Activated gamma-delta T cell (primary cell): ENCODE measurements around the gene AVEN.

Experiments used
- DNase-seq: peaks from one replicate; lab custom pipeline; 2025; lab: John Stamatoyannopoulos, UW

Gene AVEN

GRCh38 chr15:33913459-33913858, 125.5 kb downstream of the AVEN start:
- no peak for DNase-seq

- no peak for DNase-seq
Measured at GRCh38 chr15:33912326-33912725, 126.7 kb downstream of the AVEN start.

DNA sequence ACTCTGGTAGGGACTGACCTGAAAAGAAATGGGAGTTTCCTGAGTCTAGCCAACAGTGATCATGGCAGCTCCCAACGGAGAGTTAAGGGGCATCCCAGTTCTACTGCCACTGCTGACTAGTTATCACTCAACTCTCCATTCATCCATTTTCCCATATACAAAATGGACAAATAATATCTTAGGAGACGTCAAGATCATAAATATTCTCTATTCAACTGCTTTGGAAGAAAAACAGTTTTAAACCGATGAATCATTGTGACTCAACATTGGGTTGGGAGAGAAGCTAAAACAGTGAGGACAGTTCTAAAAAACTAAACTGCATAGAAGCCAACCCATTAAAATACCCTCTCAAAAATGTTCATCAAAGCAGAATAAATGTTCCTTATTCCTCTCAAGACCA, 128.3 kb downstream of the AVEN start:
- no peak for DNase-seq

- no peak for DNase-seq
Measured at GRCh38 chr15:33908406-33908805, 130.6 kb downstream of the AVEN start.

DNA sequence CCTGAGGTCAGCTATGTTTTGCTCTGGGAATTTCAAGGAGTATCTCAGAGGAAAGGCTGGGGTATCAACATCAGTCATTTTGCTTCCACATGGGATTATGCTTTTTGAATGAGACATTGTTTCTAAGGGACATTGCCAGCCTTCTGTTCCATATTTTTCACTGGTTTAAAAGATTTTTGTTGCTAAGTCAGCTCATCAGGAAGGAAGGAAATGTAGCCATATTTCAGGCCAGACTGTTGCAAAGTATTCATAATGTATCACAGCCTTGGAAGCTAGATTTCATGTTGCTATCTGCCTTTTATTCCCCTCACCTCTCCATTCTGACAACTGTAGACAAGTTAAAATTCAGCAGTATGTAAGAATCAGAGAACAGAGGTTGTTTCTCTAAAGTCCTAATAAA, 131.7 kb downstream of the AVEN start:
- no peak for DNase-seq

DNA sequence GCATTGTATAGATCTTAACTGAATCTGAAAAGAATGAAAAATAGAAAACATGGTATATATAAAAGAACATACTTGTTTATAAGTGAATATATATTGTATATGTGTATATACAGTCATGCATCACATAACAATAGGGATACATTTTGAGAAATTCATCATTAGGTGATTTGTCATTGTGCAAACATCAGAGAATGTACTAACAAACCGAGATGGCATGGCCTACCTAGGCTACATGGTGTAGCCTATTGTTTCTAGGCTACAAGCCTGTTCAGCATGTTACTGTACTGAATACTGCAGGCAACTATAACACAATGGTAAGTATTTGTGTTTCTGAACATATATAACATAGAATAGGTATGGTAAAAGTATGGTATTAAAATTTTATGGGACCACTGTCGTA, 135.3 kb downstream of the AVEN start:
- DNase-seq = no peak

DNA sequence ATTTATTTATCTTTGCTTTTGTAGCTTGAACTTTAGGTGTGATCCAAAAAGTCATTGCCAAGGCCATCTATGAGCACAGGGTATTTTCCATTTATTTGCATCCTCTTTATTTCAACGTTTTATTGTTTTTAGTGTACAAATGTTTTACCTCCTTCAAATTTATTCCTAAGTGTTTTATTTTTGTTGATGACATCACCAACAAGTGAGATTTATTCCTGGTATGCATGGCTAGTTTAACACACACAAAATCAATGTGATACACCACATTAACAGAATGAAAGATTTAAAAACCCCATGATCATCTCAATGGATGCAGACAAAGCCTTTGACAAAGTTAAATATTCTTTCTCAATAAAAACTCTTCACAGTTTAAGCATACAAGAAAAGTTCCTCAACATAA, 137.0 kb downstream of the AVEN start:
- DNase-seq = no peak

DNA sequence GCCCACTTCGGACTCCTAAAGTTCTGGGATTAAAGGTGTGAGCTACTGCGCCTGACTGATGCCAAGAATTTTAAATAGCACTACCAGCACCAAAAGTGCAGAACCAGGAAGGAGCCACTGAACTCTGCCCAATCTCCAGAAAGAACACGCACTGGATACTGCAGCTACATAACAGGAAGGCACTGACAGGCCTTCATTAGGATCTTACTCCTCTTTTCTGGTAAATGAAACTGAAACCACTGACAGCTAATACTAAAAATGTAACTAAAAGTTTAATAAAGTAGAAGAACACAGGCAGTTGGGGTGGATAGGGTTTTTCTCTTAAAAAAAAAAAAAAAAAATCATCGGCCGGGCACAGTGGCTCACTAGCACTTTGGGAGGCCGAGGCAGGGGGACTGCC, 144.8 kb downstream of the AVEN start:
- DNase-seq = no peak

DNA sequence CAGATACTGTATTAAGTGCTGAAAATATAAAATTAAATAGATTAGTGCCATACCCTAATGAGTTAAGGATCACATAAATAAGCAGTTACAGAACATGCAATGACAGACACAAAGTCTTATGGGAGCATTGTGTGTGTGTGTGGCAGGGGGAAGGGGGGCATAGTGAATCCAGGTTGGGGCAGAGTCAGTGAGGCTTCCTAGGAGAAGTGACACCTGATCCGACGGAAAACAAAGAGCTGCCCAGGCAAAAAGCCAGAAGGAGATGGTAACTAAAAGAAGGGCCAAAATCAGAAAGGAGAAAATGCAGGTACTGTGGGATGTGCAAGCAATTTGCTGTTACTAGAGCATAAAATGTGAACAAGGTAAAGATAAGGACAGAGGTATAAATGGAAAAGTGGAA, 150.8 kb downstream of the AVEN start:
- no peak for DNase-seq

GRCh38 chr15:33882921-33883320, 156.1 kb downstream of the AVEN start:
- no peak for DNase-seq

DNA sequence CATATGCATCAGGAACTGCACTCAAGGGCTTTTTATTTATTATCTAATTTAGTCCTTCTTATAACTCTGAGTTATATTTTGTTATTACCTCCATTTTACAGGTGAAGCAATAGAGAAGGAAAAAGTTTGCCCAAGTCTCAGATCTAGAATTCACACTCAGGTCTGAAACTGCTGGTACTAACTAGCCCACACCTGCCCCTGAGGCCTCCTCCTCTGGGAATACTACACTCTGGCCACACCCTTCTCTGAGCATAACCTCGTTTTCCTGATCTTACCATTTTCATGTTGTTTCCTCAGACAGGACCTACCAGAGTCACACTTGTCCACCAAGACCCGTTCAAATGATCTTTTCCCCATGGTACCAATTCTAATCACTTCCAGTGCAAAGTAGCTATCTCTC, 164.8 kb downstream of the AVEN start:
- DNase-seq = no peak

GRCh38 chr15:33872416-33873106, 166.4 kb downstream of the AVEN start:
- no peak for DNase-seq

DNA sequence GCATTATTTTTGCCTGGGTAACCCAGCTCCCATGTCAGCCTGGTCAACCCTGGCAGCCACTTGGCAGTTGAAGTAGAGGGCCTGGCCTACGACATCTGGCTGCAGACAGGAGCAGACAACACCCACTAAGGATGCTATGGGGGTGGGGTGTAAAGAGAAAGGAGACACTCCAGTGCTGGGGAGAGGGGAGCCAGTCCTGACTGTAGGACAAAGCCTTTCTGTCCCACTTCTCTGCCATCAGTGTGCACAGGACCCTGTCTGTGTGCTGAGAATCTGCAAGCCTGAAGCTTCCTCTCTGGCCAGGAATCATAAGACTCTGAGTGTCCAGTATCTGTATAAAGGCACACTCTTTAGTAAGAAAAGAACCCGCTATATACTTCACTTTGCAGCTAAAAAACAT, 167.0 kb downstream of the AVEN start:
- DNase-seq = no peak

- no peak for DNase-seq
Measured at GRCh38 chr15:33866101-33866737, 172.8 kb downstream of the AVEN start.

GRCh38 chr15:33865416-33865815, 173.6 kb downstream of the AVEN start:
- DNase-seq = no peak

DNA sequence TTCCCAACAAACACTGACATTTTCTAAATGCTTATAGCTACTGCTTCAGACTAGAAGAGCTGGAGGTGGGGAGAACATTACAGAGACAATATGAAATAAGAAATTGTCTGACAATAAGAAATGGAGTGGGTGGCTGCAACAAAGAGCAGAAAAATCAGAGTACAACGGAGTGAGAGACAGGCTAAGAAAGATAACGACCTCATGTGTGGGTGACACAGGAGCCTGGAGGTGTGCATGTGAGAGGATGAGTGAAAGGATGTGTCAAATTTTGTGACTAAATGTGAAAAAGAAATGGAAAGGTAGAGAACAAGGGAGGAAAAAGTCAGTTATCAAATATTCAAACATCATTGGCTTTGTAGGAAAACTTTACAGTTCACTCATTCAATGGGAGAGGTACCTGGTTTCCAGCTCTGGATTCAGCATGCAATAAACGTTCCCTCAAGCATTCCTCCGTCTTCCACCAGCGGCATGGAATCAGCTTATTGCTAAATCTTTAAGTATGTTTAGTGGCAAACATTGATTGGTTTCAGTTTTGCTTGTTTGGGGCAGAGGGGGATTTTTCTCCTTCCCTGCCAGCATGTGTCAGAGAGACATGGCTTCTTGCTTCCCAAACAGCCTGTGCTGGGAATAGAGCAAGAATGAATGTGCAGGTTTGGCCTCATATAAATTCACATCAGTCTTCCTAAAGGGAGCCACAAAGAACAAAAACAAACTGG, 174.5 kb downstream of the AVEN start:
- no peak for DNase-seq

- DNase-seq = no peak
Measured at GRCh38 chr15:33860754-33861153, 178.2 kb downstream of the AVEN start.

DNA sequence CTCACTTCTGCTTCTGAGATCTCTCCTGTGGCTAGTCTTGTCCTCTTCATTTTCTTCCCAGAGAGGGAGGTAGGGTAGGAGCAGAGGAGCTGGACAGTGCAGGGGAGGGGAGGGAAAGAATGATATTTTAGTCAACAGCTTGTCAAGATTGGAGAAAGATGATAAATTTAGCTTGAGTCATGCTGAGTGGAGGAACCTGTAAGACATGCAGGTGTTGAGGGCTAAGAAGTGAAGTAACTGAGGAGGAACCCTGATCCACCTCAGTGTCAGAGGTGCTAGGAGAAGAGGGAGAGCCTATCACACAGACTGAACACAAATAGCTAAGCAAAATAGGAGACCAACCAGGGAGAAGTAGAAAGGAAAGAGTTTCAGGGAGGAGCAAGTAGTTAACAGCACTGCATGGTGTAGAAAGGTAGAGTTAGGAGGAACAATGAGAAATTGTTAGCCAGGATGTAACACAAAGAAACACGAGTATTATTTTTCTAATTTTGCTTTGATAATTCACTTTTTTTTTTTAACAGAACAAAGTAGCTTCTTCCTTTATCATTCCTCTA, 178.9 kb downstream of the AVEN start:
- no peak for DNase-seq

GRCh38 chr15:33858836-33859235, 180.2 kb downstream of the AVEN start:
- DNase-seq = no peak

DNA sequence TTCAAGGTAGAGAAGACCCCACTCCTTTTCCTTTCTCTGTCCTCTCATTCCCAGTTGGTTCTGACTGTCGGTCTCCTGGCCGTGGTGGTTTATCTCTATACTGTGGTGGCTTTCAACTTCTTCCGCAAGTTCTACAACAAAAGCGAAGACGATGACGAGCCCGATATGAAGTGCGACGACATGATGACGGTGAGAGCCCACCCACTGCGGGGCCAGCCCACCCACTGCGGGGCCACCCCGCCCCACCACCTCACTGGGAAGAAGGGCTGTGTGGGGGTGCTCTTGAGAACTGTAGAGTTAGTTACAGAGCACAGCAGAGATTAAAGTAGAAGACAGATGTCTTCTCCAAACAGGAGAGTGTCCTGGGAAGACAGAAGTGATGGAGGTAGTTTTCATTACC, 181.3 kb downstream of the AVEN start:
- DNase-seq = no peak

- no peak for DNase-seq
Measured at GRCh38 chr15:33852570-33852969, 186.4 kb downstream of the AVEN start.

DNA sequence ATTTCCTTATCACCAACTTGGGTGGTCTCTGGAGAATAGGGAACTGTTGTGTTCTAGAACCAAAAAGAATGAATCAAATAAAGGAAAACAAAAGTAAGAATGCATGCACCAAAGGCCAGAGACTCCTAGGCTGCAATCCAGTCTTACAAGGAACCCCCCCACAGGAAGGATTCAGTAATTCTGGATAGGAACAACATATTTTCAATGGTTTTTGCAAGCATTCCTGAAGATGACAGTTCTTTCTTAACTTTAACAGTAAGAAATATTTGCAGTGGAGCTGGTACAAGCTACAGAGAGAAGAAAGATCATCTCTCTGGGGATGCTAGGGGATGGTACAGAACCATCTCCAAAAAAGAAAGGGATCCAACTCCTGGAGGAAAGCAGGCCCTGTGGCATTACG, 186.9 kb downstream of the AVEN start:
- DNase-seq = no peak

DNA sequence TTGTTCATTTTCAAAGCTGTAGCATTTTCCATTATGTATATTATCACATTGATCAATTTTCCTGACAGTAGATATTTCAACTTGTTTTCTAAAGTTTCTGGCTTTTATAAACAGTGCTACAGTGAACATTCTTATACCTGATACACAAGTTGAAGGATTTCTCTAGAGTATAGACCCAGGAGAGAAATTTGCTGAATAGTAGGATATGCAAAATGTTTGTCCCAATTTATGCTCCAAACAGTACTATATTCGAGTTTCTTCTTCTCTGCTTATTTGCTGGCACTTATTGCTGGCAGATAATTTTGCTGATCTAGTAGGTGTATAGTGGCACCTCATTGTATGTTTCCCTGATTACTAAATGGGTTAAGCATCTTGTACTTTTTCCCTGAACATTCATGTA, 187.9 kb downstream of the AVEN start:
- DNase-seq = no peak
